Astrocyte (in vitro differentiated cells and primary cell): ENCODE measurements around the gene CASP2.

ENCODE experiments used
- CTCF ChIP-seq: IDR thresholded peaks from 2 replicates; pipeline ENCODE4 v1.5.1; 2011; ENCODE audit warnings: low read depth, mild to moderate bottlenecking, inconsistent platforms, low read length, moderate library complexity; ENCODE audit not compliant: insufficient read depth
- EZH2 ChIP-seq: IDR thresholded peaks from 2 replicates; pipeline ENCODE4 v1.6.1; 2012; ENCODE audit warnings: mild to moderate bottlenecking, low read length, inconsistent platforms; ENCODE audit not compliant: insufficient read depth

GRCh38 chr7:143259765-143260164, 28.4 kb upstream of the CASP2 start:
- TF ChIP-seq CTCF (no peak), EZH2 (no peak)
